Breast epithelium (tissue), 3 donors: ENCODE results near the gene CCT3.

Experiments
- POLR2A ChIP-seq: fragments of 450-650 bp; IDR thresholded peaks from one replicate; pipeline ENCODE4 v1.6.1; 2016; ENCODE audit warnings: antibody characterized with exemption, mild to moderate bottlenecking, moderate library complexity
- POLR2AphosphoS5 ChIP-seq, 3 donors: sonication (generic); formaldehyde crosslinking; IDR thresholded peaks; one replicate each; pipeline ENCODE4 v1.6.1; 2017; ENCODE audit warnings: antibody characterized with exemption in 3 of 3
- TF ChIP-seq, protein P1 (sequence below), 3 donors: fragments of 450-650 bp; IDR thresholded peaks; one replicate each; pipeline ENCODE4 v1.5.1; 2016 to 2017; ENCODE audit warnings: antibody characterized with exemption in 3 of 3, mild to moderate bottlenecking in 3 of 3, moderate library complexity in 3 of 3

DNA sequence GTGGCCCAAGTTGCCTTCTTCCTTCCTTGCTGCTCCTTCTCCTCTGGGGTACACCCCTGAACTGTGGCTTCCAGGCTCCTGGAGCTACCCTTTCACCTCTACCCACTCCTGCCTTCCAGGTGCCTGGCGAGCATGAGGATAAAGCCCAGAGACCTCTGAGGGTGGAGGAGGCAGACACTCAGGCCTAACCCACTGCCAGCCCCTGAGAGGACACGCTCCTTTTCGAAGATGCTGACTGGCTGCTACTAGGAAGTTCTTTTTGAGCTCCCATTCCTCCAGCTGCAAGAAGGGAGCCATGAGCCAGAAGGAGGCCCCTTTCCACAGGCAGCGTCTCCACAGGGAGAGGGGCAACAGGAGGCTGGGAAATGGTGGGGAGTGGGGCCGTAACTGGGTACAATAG, 46.6 kb upstream of the CCT3 start:
- TF ChIP-seq, protein P1, sequence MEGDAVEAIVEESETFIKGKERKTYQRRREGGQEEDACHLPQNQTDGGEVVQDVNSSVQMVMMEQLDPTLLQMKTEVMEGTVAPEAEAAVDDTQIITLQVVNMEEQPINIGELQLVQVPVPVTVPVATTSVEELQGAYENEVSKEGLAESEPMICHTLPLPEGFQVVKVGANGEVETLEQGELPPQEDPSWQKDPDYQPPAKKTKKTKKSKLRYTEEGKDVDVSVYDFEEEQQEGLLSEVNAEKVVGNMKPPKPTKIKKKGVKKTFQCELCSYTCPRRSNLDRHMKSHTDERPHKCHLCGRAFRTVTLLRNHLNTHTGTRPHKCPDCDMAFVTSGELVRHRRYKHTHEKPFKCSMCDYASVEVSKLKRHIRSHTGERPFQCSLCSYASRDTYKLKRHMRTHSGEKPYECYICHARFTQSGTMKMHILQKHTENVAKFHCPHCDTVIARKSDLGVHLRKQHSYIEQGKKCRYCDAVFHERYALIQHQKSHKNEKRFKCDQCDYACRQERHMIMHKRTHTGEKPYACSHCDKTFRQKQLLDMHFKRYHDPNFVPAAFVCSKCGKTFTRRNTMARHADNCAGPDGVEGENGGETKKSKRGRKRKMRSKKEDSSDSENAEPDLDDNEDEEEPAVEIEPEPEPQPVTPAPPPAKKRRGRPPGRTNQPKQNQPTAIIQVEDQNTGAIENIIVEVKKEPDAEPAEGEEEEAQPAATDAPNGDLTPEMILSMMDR (IDR thresholded peaks at IDR 0.05) = no peak
- no peak for TF ChIP-seq POLR2A
- TF ChIP-seq POLR2AphosphoS5 (IDR thresholded peaks at IDR 0.05) = no peak
